HG02970 (cell line): ENCODE results near the gene PHF5A.

ENCODE experiments used
- ATAC-seq: cut with Tn5 transposase; IDR thresholded peaks from one replicate; pipeline ENCODE4 v1.9.1; 2021; ENCODE audit warnings: mild to moderate bottlenecking, moderate library complexity, moderate number of reproducible peaks; ENCODE audit not compliant: unreplicated experiment, low FRiP score

Gene PHF5A

GRCh38 chr22:41425660-41426365, 42.7 kb downstream of the PHF5A start:
- ATAC-seq = no peak

GRCh38 chr22:41418717-41419116, 49.8 kb downstream of the PHF5A start:
- ATAC-seq = no peak

GRCh38 chr22:41417622-41418390, 50.7 kb downstream of the PHF5A start:
- no peak for ATAC-seq

GRCh38 chr22:41415554-41415953, 52.9 kb downstream of the PHF5A start:
- no peak for ATAC-seq

- ATAC-seq = no peak
Observed at GRCh38 chr22:41411021-41411851, 57.3 kb downstream of the PHF5A start.

- no peak for ATAC-seq
Observed at GRCh38 chr22:41410311-41410751, 58.2 kb downstream of the PHF5A start.
